Liver (tissue), 3 donors: ENCODE measurements around the gene PDGFB.

Experiments used
- CTCF ChIP-seq: fragments of 150-350 bp; IDR thresholded peaks from 2 replicates; pipeline ENCODE4 v1.5.1; 2017; ENCODE audit warnings: improper control_type of control experiment, low read depth, low read length; ENCODE audit not compliant: missing input control
- EGR1 ChIP-seq, 2 donors: IDR thresholded peaks; 2 replicates each; pipeline ENCODE4 v1.6.1; 2016 to 2018; ENCODE audit warnings: antibody characterized with exemption in 2 of 2, low read depth in 2 of 2
- JUND ChIP-seq, 2 donors: IDR thresholded peaks; 2 replicates each; pipeline ENCODE4 v1.6.1; 2016; ENCODE audit warnings: antibody characterized with exemption in 2 of 2
- NR2F2 ChIP-seq: IDR thresholded peaks from 2 replicates; pipeline ENCODE4 v1.6.1; 2016; ENCODE audit warnings: antibody characterized with exemption
- RAD21 ChIP-seq, 2 donors: IDR thresholded peaks; 2 replicates each; pipeline ENCODE4 v1.6.1; 2016; ENCODE audit warnings: antibody characterized with exemption in 2 of 2, mild to moderate bottlenecking in 2 of 2
- SP1 ChIP-seq: IDR thresholded peaks from 2 replicates; pipeline ENCODE4 v1.6.1; 2018; ENCODE audit warnings: antibody characterized with exemption, mild to moderate bottlenecking
- TAF1 ChIP-seq: conservative IDR thresholded peaks from 2 replicates; pipeline ENCODE4 v1.6.1; 2016; ENCODE audit warnings: antibody characterized with exemption, mild to moderate bottlenecking
- YY1 ChIP-seq: IDR thresholded peaks from 2 replicates; pipeline ENCODE4 v1.6.1; 2016; ENCODE audit warnings: antibody characterized with exemption, mild to moderate bottlenecking
- ZBTB33 ChIP-seq: IDR thresholded peaks from 2 replicates; pipeline ENCODE4 v1.6.1; 2016; ENCODE audit warnings: antibody characterized with exemption
- TF ChIP-seq, protein P1 (sequence below): IDR thresholded peaks from 2 replicates; pipeline ENCODE4 v1.6.1; 2016; ENCODE audit warnings: antibody characterized with exemption
- donor health status: healthy.
- donor health status: healthy.

GRCh38 chr22:39254122-39254521 is 9.3 kb upstream of the PDGFB start:
- TF ChIP-seq JUND (IDR thresholded peaks at IDR 0.05) (no peak), EGR1 (IDR thresholded peaks at IDR 0.05; ENCODE audit: low read depth in 2 of 2) (no peak), CTCF (no peak), RAD21 (IDR thresholded peaks at IDR 0.05) (no peak), SP1 (no peak), TAF1 (no peak), ZBTB33 (no peak), YY1 (no peak), NR2F2 (no peak)
- TF ChIP-seq, protein P1, sequence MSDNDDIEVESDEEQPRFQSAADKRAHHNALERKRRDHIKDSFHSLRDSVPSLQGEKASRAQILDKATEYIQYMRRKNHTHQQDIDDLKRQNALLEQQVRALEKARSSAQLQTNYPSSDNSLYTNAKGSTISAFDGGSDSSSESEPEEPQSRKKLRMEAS = no peak
